BJ (cell line): ENCODE data around the gene MYO5A. TPM values are rescaled to one million over a fixed set of nuclear protein-coding genes. Genes with fewer than 3 reads are reported as not detected.

Source experiments
- CTCF ChIA-PET: fragments of 350-600 bp; formaldehyde crosslinking; extraction: SDS; loops from one replicate; lab custom pipeline; 2021; ENCODE audit warnings: antibody characterized with exemption, inconsistent platforms; lab: Yijun Ruan, JAX
- POLR2A ChIA-PET: fragments of 300-600 bp; sonication (Branson Sonifier 250); formaldehyde crosslinking; extraction: SDS; loops from one replicate; lab custom pipeline; 2021; ENCODE audit warnings: antibody characterized with exemption; lab: Charles Lee
- DNase-seq: peaks from one replicate; pipeline ENCODE4 v3.0.0-alpha.2; 2011; ENCODE audit warnings: low read depth
- H3K27me3 ChIP-seq: 2 replicates; pipeline ENCODE4 v1.6.0; 2011; ENCODE audit warnings: low read length; ENCODE audit not compliant: control insufficient read depth, insufficient read depth
- H3K36me3 ChIP-seq: 2 replicates; pipeline ENCODE4 v1.5.1; 2011; ENCODE audit warnings: low read length; ENCODE audit not compliant: control insufficient read depth, insufficient read depth
- H3K4me3 ChIP-seq: 2 replicates; pipeline ENCODE4 v1.5.1; 2011; ENCODE audit warnings: low read depth, mild to moderate bottlenecking, control low read depth, low read length
- CTCF ChIP-seq: IDR thresholded peaks from 2 replicates; pipeline ENCODE4 v1.5.1; 2011; ENCODE audit warnings: low read depth, mild to moderate bottlenecking, control low read depth, inconsistent platforms, low read length, moderate library complexity; ENCODE audit not compliant: insufficient read depth
- polyA plus RNA-seq: library from polyadenylated mRNA; depleted of rRNA; stranded (reverse); fragments of >200 nt; gene quantifications from 2 replicates; pipeline ENCODE4 v1.2.3, GENCODE V29; 2011

The MYO5A gene
- polyA plus RNA-seq, 1 experiment = 38.3 TPM

- ChIA-PET POLR2A (no interaction called here), CTCF (interaction anchor here (1.5 kb wide), 1 partner anchor 11 kb away, joined by 3 read pairs; no protein-coding TSS in a partner anchor)
- no peak for TF ChIP-seq CTCF
- Histone ChIP-seq H3K4me3 (no peak overlapping the region), H3K27me3 (no peaks in the 10 kb centered on the region; the same call in 1 of the 2 replicates), H3K36me3 (no peaks in the 10 kb centered on the region)
- no peak for DNase-seq
Observed at GRCh38 chr15:52486003-52486996, 42.4 kb downstream of the MYO5A start.

GRCh38 chr15:52485290-52485689, 43.4 kb downstream of the MYO5A start:
- H3K36me3 ChIP-seq = no peaks in the 10 kb centered on the region
- H3K4me3 ChIP-seq = no peak overlapping the region
- H3K27me3 ChIP-seq = no peaks in the 10 kb centered on the region; the same call in 1 of the 2 replicates
- TF ChIP-seq CTCF = no peak
- POLR2A ChIA-PET = no interaction called here
- CTCF ChIA-PET = no interaction called here
- DNase-seq = no peak

GRCh38 chr15:52483707-52484106, 45.0 kb downstream of the MYO5A start:
- ChIA-PET POLR2A (no interaction called here), CTCF (interaction anchor here (1.2 to 1.3 kb wide), 2 partner anchors 22 to 165 kb away, joined by 3 read pairs; no protein-coding TSS in a partner anchor)
- no peaks in the 10 kb centered on the region; the same call in 1 of the 2 replicates for H3K27me3 ChIP-seq
- no peak overlapping the region for H3K4me3 ChIP-seq
- no peak for DNase-seq
- TF ChIP-seq CTCF = no peak
- H3K36me3 ChIP-seq = no peaks in the 10 kb centered on the region

DNA sequence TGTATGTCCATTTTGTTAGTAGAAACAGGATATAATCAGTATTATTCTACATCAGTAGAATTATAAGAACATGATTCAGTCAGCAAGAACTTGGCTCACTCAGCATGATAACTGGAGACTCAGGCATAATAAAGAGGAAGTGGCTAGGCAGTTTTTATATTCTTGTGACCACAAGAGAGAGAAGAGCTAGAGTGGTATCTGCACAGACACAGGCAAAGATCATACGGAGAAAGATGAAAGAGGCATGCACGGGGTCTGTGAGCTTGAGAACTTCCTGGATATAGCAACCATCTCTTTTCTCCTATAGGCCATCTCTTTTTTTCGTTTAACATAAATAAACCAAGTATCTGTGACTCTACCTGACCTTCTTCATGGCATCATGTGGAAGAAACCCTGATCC, 46.8 kb downstream of the MYO5A start:
- no peak overlapping the region for H3K4me3 ChIP-seq
- CTCF ChIA-PET = interaction anchor here (0.7 to 1.3 kb wide), 3 partner anchors 10 to 239 kb away, joined by 3 to 5 read pairs (median 4); no protein-coding TSS in a partner anchor
- peak; percentile 56 for DNase-seq
- H3K27me3 ChIP-seq = no peaks in the 10 kb centered on the region; the same call in 1 of the 2 replicates
- no peak for TF ChIP-seq CTCF
- no peaks in the 10 kb centered on the region for H3K36me3 ChIP-seq
- POLR2A ChIA-PET = interaction anchor here (0.7 kb wide), 1 partner anchor 25 kb away, joined by 3 read pairs; no protein-coding TSS in a partner anchor

DNA sequence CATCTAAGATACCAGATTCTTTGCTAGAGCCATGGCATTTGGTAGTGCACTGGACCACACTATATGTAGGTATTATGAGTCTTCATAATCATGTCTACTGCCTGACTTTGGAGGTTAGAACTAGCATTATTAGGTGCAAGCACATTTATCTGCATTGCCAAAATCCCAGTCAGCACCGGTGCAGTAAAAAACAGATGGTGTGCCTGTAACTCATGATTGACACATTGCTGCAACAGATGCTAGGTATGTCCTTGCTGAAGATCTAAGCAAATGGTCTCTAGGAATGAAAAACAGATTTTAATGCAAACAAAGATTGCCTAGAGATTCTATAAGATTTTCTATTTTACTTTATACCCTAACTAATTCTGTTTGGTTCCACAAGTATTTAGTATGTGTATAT, 47.7 kb downstream of the MYO5A start:
- H3K4me3 ChIP-seq = no peak overlapping the region
- H3K27me3 ChIP-seq = no peaks in the 10 kb centered on the region; the same call in 1 of the 2 replicates
- H3K36me3 ChIP-seq = no peaks in the 10 kb centered on the region
- CTCF ChIA-PET = no interaction called here
- no peak for TF ChIP-seq CTCF
- no peak for DNase-seq
- POLR2A ChIA-PET = no interaction called here
